ENCODE measurements around the gene ZNF479. TPM values are rescaled to one million over a fixed set of nuclear protein-coding genes. Genes with fewer than 3 reads are reported as not detected.
"Not testable (repeated sequence)": the region's sequence is repeated elsewhere in the genome, so short reads cannot be mapped to it uniquely, and the experiment has no call there.

Gene ZNF479
- total RNA-seq (2012; rRNA removed) (not detected in 2 replicates), polyA plus RNA-seq (2012; rRNA removed) (not detected in 2 replicates), Bru-seq, nascent RNA (not detected), BruChase-seq, experiment 1, labeled RNA remaining after a 6-hour chase (not detected), BruChase-seq, experiment 2, labeled RNA remaining after a 2-hour chase (not detected)
- polyA plus RNA-seq (2012; cell fraction: cytosol; rRNA removed), result not detected in 2 replicates
- not detected in 2 replicates for polyA plus RNA-seq (2012; cell fraction: nucleus; rRNA removed; ENCODE audit: low replicate concordance)
- long read RNA-seq, result 0 reads

DNA sequence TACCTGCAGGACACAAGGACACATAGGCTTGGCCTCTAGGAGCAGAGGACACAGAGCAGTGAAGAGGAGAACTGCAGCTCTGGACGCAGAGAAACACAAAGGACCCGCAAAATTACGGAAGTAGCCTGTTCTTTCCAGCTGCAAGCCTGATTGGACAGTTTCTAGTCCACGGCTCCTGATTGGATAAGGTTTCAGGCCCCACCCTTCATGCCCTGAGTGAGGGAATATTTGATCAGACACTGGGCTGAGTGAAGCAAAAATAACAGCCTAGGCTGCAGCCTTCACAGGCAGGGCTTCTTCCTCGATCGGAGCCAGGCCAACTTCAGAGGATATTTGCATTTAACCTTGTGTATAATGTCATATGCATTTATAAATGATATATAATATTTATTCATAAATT, at the start of gene ZNF479:
Gene ZNF479, minus strand, starts transcription at position 101 of the 400 bp plus-strand sequence. CDS start 112 bp downstream, outside the sequence.
- H3K18ac ChIP-seq (ENCODE audit: low read depth, low read length); H3K23ac ChIP-seq (ENCODE audit: low read depth, low read length); H3K14ac ChIP-seq (replicated peaks; ENCODE audit: low read depth, low read length); H2AFZ ChIP-seq (replicated peaks; ENCODE audit: low read length, poor library complexity); H3K9me1 ChIP-seq (ENCODE audit: insufficient read depth, low read length); H3K27me3 ChIP-seq (ENCODE audit: control insufficient read depth, insufficient read depth, low read length); H3K9me3 ChIP-seq (ENCODE audit: control insufficient read depth, insufficient read depth, low read length); H2BK20ac ChIP-seq (ENCODE audit: low read depth, low read length); dilution Hi-C loops (cut with HindIII; ENCODE audit: low sequenced_read_pairs, unreplicated experiment); H4K8ac ChIP-seq (ENCODE audit: low read depth in 2 of 2, low read length in 2 of 2); intact Hi-C loops (cut with micrococcal nuclease); H3K27ac ChIP-seq (ENCODE audit: insufficient read depth, low read length); H3K79me1 ChIP-seq (ENCODE audit: low read depth in 1 of 2, low read length in 2 of 2); H2BK5ac ChIP-seq (ENCODE audit: low read depth, low read length, poor library complexity, severe bottlenecking); DNase-seq; H3K36me3 ChIP-seq (ENCODE audit: control insufficient read depth, insufficient read depth, low read length); H3K4me1 ChIP-seq (ENCODE audit: control insufficient read depth, insufficient read depth, low read length); H3K4me3 ChIP-seq (ENCODE audit: insufficient read depth, low read depth, low read length); H2BK15ac ChIP-seq (ENCODE audit: low read depth, low read length); H4K5ac ChIP-seq (ENCODE audit: low read depth, low read length); H3K4ac ChIP-seq (ENCODE audit: low read depth, low read length); POLR2A ChIA-PET (ENCODE audit: unreplicated experiment); H2BK120ac ChIP-seq (ENCODE audit: low read depth, low read length); H2AK9ac ChIP-seq (replicated peaks; ENCODE audit: low read depth, low read length, poor library complexity); ATAC-seq (ENCODE audit: low read depth); H4K20me1 ChIP-seq (ENCODE audit: insufficient read depth, low read length); H3K56ac ChIP-seq (ENCODE audit: extremely low read depth, insufficient read depth, low read length); H2AK5ac ChIP-seq (ENCODE audit: low read depth, low read length); H4K91ac ChIP-seq (ENCODE audit: insufficient read depth, low read depth, low read length); CTCF ChIA-PET; in situ Hi-C loops (cut with MboI; ENCODE audit: low sequenced_read_pairs); BruUV-seq (replicated peaks); H3K9ac ChIP-seq (ENCODE audit: low read depth, low read length); H3K4me2 ChIP-seq (ENCODE audit: low read depth, low read length): not testable (repeated sequence)
- no CpG with 5 or more reads among the region's 6 CpGs for WGBS, 2 experiments (ENCODE audit: extremely low coverage in 2 of 2, insufficient read length in 1 of 2)

Data from IMR-90 (cell line).